Keratinocyte (primary cell): ENCODE measurements around the gene FBXO46.

Experiments used
- CTCF ChIP-seq, 3 experiments: IDR thresholded peaks in 1 of 3; conservative IDR thresholded peaks in 1 of 3; optimal IDR thresholded peaks in 1 of 3; 2 replicates in 2 of 3; 3 replicates in 1 of 3; pipeline versions ENCODE3 to v1.5.1; 2011; ENCODE audit warnings: low read length in 3 of 3, mild to moderate bottlenecking in 3 of 3, moderate library complexity in 2 of 3, control low read depth in 1 of 3, inconsistent platforms in 1 of 3; ENCODE audit not compliant: insufficient read depth in 2 of 3; ENCODE audit errors: extremely low read depth in 1 of 3
- EZH2 ChIP-seq: IDR thresholded peaks from one replicate; pipeline ENCODE4 v1.6.1; 2012; ENCODE audit warnings: inconsistent platforms, mild to moderate bottlenecking, low read length, moderate library complexity

- TF ChIP-seq CTCF (optimal IDR thresholded peaks at IDR 0.05 in 1 of 3, IDR thresholded peaks at IDR 0.05 in 1 of 3, conservative IDR thresholded peaks at IDR 0.05 in 1 of 3; ENCODE audit: extremely low read depth in 1 of 3, insufficient read depth in 2 of 3, low read length in 3 of 3) (no peak), EZH2 (no peak)
Measured at GRCh38 chr19:45772130-45772840, 41.6 kb upstream of the FBXO46 start.
